Right atrium auricular region (tissue), 2 donors: ENCODE results near the gene ME3. TPM values are rescaled to one million over a fixed set of nuclear protein-coding genes. Genes with fewer than 3 reads are reported as not detected.

Experiments
- DNase-seq: peaks from one replicate; pipeline ENCODE4 v3.0.0-alpha.2; 2019; ENCODE audit warnings: low spot score
- H3K27ac ChIP-seq, 2 donors: fragments of 200-600 bp; sonication (generic); 1 replicate in 1 of 2; 2 replicates in 1 of 2; pipeline ENCODE4 v1.5.1; 2016 to 2019
- H3K27me3 ChIP-seq, 2 donors: fragments of 200-600 bp; sonication (generic); one replicate each; pipeline versions ENCODE4 v1.5.1 to v1.6.0; 2017 to 2019
- H3K36me3 ChIP-seq: fragments of 200-600 bp; sonication (generic); one replicate; pipeline ENCODE4 v1.5.1; 2016
- H3K4me1 ChIP-seq, 2 donors: fragments of 200-600 bp; sonication (generic); one replicate each; pipeline versions ENCODE4 v1.5.1 to v1.6.0; 2017 to 2019
- H3K4me3 ChIP-seq, 2 donors: fragments of 200-600 bp; sonication (generic); 1 replicate in 1 of 2; 2 replicates in 1 of 2; pipeline ENCODE4 v1.5.1; 2017 to 2019; ENCODE audit warnings: mild to moderate bottlenecking in 1 of 2, moderate library complexity in 1 of 2
- H3K9me3 ChIP-seq, 2 donors: fragments of 200-600 bp; sonication (generic); one replicate each; pipeline ENCODE4 v1.5.1; 2019
- CTCF ChIP-seq, 2 donors: fragments of 200-600 bp; sonication (generic); IDR thresholded peaks; one replicate each; pipeline ENCODE4 v1.5.1; 2019; ENCODE audit warnings: antibody characterized with exemption in 2 of 2
- total RNA-seq, 2 donors: library from RNA; depleted of rRNA; stranded (reverse); fragments of >200 nt; gene quantifications; one replicate each; pipeline ENCODE4 v1.1.0, GENCODE V29; 2016

ME3 gene
- total RNA-seq: 10 to 100 TPM; 20.5 to 33.1 TPM

GRCh38 chr11:86672007-86672621 is at the start of gene ME3:
Gene ME3 (minus strand): TSS chr11:86672616.
- peak within 1 kb of the TSS; percentile 90 to 92 for H3K27ac ChIP-seq
- no peak for TF ChIP-seq CTCF (IDR thresholded peaks at IDR 0.05)
- no peaks in the 10 kb centered on the region for H3K9me3 ChIP-seq
- H3K27me3 ChIP-seq: no peaks in the 10 kb centered on the region
- peak within 1 kb of the TSS; percentile 53 to 77 for H3K4me3 ChIP-seq
- H3K4me1 ChIP-seq: peaks cover 0 to 32% of the 10 kb centered on the region in 2 donors
- DNase-seq: peak; percentile 80
- H3K36me3 ChIP-seq: peaks cover 3% of the 10 kb centered on the region

GRCh38 chr11:86722006-86722405 is 49.6 kb upstream of the ME3 start:
- TF ChIP-seq CTCF (IDR thresholded peaks at IDR 0.05): no peak
- peaks cover 0 to 15% of the 10 kb centered on the region in 2 donors for H3K9me3 ChIP-seq
- DNase-seq: no peak
- no peaks in the 10 kb centered on the region for H3K27me3 ChIP-seq
- H3K27ac ChIP-seq: no peak overlapping the region
- no peak overlapping the region for H3K4me3 ChIP-seq
- no peaks in the 10 kb centered on the region for H3K4me1 ChIP-seq
- H3K36me3 ChIP-seq: no peaks in the 10 kb centered on the region

- no peak for DNase-seq
- Histone ChIP-seq H3K4me3 (no peak overlapping the region), H3K27me3 (no peaks in the 10 kb centered on the region), H3K4me1 (no peaks in the 10 kb centered on the region), H3K27ac (no peak overlapping the region), H3K36me3 (no peaks in the 10 kb centered on the region), H3K9me3 (peaks cover 0 to 15% of the 10 kb centered on the region in 2 donors)
- TF ChIP-seq CTCF (IDR thresholded peaks at IDR 0.05): no peak
Measured at GRCh38 chr11:86720546-86720945, 48.1 kb upstream of the ME3 start.

- no peaks in the 10 kb centered on the region for H3K36me3 ChIP-seq
- DNase-seq: no peak
- no peaks in the 10 kb centered on the region for H3K27me3 ChIP-seq
- H3K27ac ChIP-seq: no peak overlapping the region
- no peaks in the 10 kb centered on the region for H3K4me1 ChIP-seq
- no peak overlapping the region for H3K4me3 ChIP-seq
- TF ChIP-seq CTCF (IDR thresholded peaks at IDR 0.05): no peak
- H3K9me3 ChIP-seq: peaks cover 0 to 15% of the 10 kb centered on the region in 2 donors
Measured at GRCh38 chr11:86719781-86720463, 47.5 kb upstream of the ME3 start.

- H3K9me3 ChIP-seq: peaks cover 0 to 15% of the 10 kb centered on the region in 2 donors
- H3K4me1 ChIP-seq: no peaks in the 10 kb centered on the region
- no peak overlapping the region for H3K27ac ChIP-seq
- H3K4me3 ChIP-seq: no peak overlapping the region
- DNase-seq: no peak
- H3K36me3 ChIP-seq: no peaks in the 10 kb centered on the region
- TF ChIP-seq CTCF (IDR thresholded peaks at IDR 0.05): no peak
- H3K27me3 ChIP-seq: no peaks in the 10 kb centered on the region
Measured at GRCh38 chr11:86718999-86719398, 46.6 kb upstream of the ME3 start.
